Endothelial cell of umbilical vein (primary cell): ENCODE results near the gene SESTD1. TPM values are rescaled to one million over a fixed set of nuclear protein-coding genes. Genes with fewer than 3 reads are reported as not detected.
"Not testable (repeated sequence)": the region's sequence is repeated elsewhere in the genome, so short reads cannot be mapped to it uniquely, and the experiment has no call there.

Experiments used
- BruUV-seq: library from RNA; stranded (reverse); fragments of 400-500 nt; replicated peaks from 2 replicates; lab custom pipeline; 2021; lab: Mats Ljungman, UMichigan
- CTCF ChIA-PET: fragments of 300-600, 350-600 bp; sonication (Branson Sonifier 250); formaldehyde crosslinking; loops from one replicate; lab custom pipeline; 2021; ENCODE audit warnings: antibody characterized with exemption, inconsistent platforms; lab: Charles Lee
- POLR2A ChIA-PET: fragments of 300-600, 350-600 bp; sonication (Branson Sonifier 250); formaldehyde crosslinking; loops from one replicate; lab custom pipeline; 2021; ENCODE audit warnings: antibody characterized with exemption, inconsistent platforms; lab: Charles Lee
- DNase-seq: peaks from one replicate; pipeline ENCODE4 v3.0.0-alpha.2; 2011; ENCODE audit warnings: low read depth, low spot score
- FAIRE-seq: peaks from 2 replicates; lab custom pipeline; 2011; peaks lifted over from hg19 to GRCh38; lab: Jason Lieb, UNC
- H2AFZ ChIP-seq: 2 replicates; pipeline ENCODE4 v1.6.0; 2012; ENCODE audit warnings: low read depth, low read length, control low read depth, inconsistent platforms
- H3K27ac ChIP-seq: 2 replicates; pipeline ENCODE4 v1.5.1; 2011; ENCODE audit warnings: low read depth, mild to moderate bottlenecking, control low read depth, low read length, moderate library complexity; ENCODE audit not compliant: insufficient read depth
- H3K27me3 ChIP-seq, 2 experiments: 2 replicates each; pipeline versions ENCODE4 v1.6.0 to v1.6.1; 2011; ENCODE audit warnings: low read length in 2 of 2, mixed read lengths in 1 of 2; ENCODE audit not compliant: control insufficient read depth in 2 of 2, insufficient read depth in 2 of 2
- H3K36me3 ChIP-seq, 2 experiments: 2 replicates in 1 of 2; 3 replicates in 1 of 2; pipeline ENCODE4 v1.5.1; 2011; ENCODE audit warnings: low read length in 2 of 2, mild to moderate bottlenecking in 1 of 2, moderate library complexity in 1 of 2; ENCODE audit not compliant: control insufficient read depth in 2 of 2, insufficient read depth in 2 of 2; ENCODE audit errors: extremely low read depth in 1 of 2
- H3K4me1 ChIP-seq: 3 replicates; pipeline ENCODE4 v1.5.1; 2011; ENCODE audit warnings: mild to moderate bottlenecking, low read length; ENCODE audit not compliant: control insufficient read depth, insufficient read depth; ENCODE audit errors: extremely low read depth
- H3K4me2 ChIP-seq: 2 replicates; pipeline ENCODE4 v1.6.1; 2011; ENCODE audit warnings: low read length, control low read depth, mixed read lengths; ENCODE audit not compliant: insufficient read depth
- H3K4me3 ChIP-seq, 3 experiments: fragments of 200-600 bp in 1 of 3; sonication (generic), shearing (Covaris generic) in 1 of 3; replicated peaks in 1 of 3; 2 replicates each; pipeline ENCODE4 v1.5.1; 2011 to 2016; ENCODE audit warnings: control low read depth in 3 of 3, low read length in 3 of 3, mild to moderate bottlenecking in 2 of 3, inconsistent platforms in 1 of 3, low read depth in 1 of 3, moderate library complexity in 1 of 3; ENCODE audit not compliant: insufficient read depth in 1 of 3
- H3K79me2 ChIP-seq: 2 replicates; pipeline ENCODE4 v1.6.0; 2012; ENCODE audit warnings: low read length, inconsistent platforms; ENCODE audit not compliant: control insufficient read depth, insufficient read depth
- H3K9ac ChIP-seq: replicated peaks from 2 replicates; pipeline ENCODE3; 2011; ENCODE audit warnings: low read length, control low read depth; ENCODE audit not compliant: insufficient read depth; ENCODE audit errors: extremely low read depth
- H3K9me1 ChIP-seq: replicated peaks from 3 replicates; pipeline ENCODE4 v1.6.0; 2011; ENCODE audit warnings: mild to moderate bottlenecking, low read length; ENCODE audit not compliant: control insufficient read depth, insufficient read depth; ENCODE audit errors: extremely low read depth
- H3K9me3 ChIP-seq: replicated peaks from 2 replicates; pipeline ENCODE4 v1.5.1; 2012; ENCODE audit warnings: low read length, inconsistent platforms; ENCODE audit not compliant: control insufficient read depth, insufficient read depth
- H4K20me1 ChIP-seq: replicated peaks from 2 replicates; pipeline ENCODE3; 2011; ENCODE audit warnings: mild to moderate bottlenecking, low read length; ENCODE audit not compliant: control insufficient read depth, insufficient read depth; ENCODE audit errors: extremely low read depth
- CTCF ChIP-seq, 2 donors: IDR thresholded peaks; 1 replicate in 1 of 2; 2 replicates in 1 of 2; pipeline ENCODE4 v1.5.1; 2011; ENCODE audit warnings: low read length in 2 of 2, mild to moderate bottlenecking in 2 of 2, moderate library complexity in 2 of 2, control low read depth in 1 of 2, inconsistent platforms in 1 of 2, low read depth in 1 of 2; ENCODE audit not compliant: insufficient read depth in 1 of 2; ENCODE audit errors: extremely low read depth in 1 of 2
- EZH2 ChIP-seq: IDR thresholded peaks from 2 replicates; pipeline ENCODE4 v1.6.1; 2012; ENCODE audit warnings: borderline replicate concordance, low read depth, mild to moderate bottlenecking, moderate library complexity, low read length, inconsistent platforms; ENCODE audit not compliant: severe bottlenecking
- FOS ChIP-seq: IDR thresholded peaks from 2 replicates; pipeline ENCODE4 v1.6.1; 2011; ENCODE audit warnings: mild to moderate bottlenecking, low read length, moderate library complexity, borderline replicate concordance; ENCODE audit not compliant: insufficient read depth
- GATA2 ChIP-seq: IDR thresholded peaks from 2 replicates; pipeline ENCODE4 v1.7.0; 2011; ENCODE audit warnings: low read depth, mild to moderate bottlenecking, moderate library complexity, mixed read lengths, low read length; ENCODE audit not compliant: insufficient read length, insufficient read depth
- JUN ChIP-seq: IDR thresholded peaks from 2 replicates; pipeline ENCODE4 v1.6.1; 2011; ENCODE audit warnings: borderline replicate concordance, low read depth; ENCODE audit not compliant: insufficient read length, insufficient read depth
- MAX ChIP-seq: IDR thresholded peaks from 2 replicates; pipeline ENCODE4 v1.6.1; 2011; ENCODE audit not compliant: insufficient read depth, insufficient read length
- MYC ChIP-seq: IDR thresholded peaks from one replicate; pipeline ENCODE4 v1.6.1; 2011; ENCODE audit warnings: mild to moderate bottlenecking, low read depth, low read length
- POLR2A ChIP-seq: IDR thresholded peaks from 2 replicates; pipeline ENCODE4 v1.6.1; 2012; ENCODE audit warnings: low read depth, mild to moderate bottlenecking, control low read depth, low read length
- POLR2AphosphoS5 ChIP-seq: IDR thresholded peaks from 2 replicates; pipeline ENCODE4 v1.6.1; 2012; ENCODE audit warnings: low read depth, mild to moderate bottlenecking, control low read depth, low read length, moderate library complexity; ENCODE audit not compliant: insufficient read depth
- dilution Hi-C: fragments of 300-500 bp; cut with MboI; formaldehyde crosslinking; loops from one replicate; pipeline ENCODE4 v1.15.0; 2019; ENCODE audit warnings: low sequenced_read_pairs; ENCODE audit not compliant: extremely low pct_ligation_motif_present
- intact Hi-C: fragments of 100-400 bp; cut with micrococcal nuclease; formaldehyde crosslinking; loops from one replicate; pipeline ENCODE4 v1.10.0; 2022
- polyA plus RNA-seq, 4 experiments: library from polyadenylated mRNA; depleted of rRNA in 3 of 4; stranded (reverse) in 3 of 4; unstranded in 1 of 4; fragments of >200 nt; gene quantifications; 2 replicates each; pipeline versions ENCODE4 v1.2.1 to v1.2.3, GENCODE V29; 2011 to 2012; ENCODE audit warnings: missing spikeins in 1 of 4
- total RNA-seq: library from RNA; stranded (reverse); gene quantifications from 2 replicates; pipeline ENCODE4 v1.2.3, GENCODE V29; 2021

Gene SESTD1
- total and polyA plus RNA-seq, 2 donors (not counting 3 experiments of a cell fraction or from before 2014, with no cell fraction given): 9.8 to 72.4 TPM

- Histone ChIP-seq H3K79me2 (peaks cover 84% of the 10 kb centered on the region), H3K9me1 (no peaks in the 10 kb centered on the region), H3K4me2 (no peak overlapping the region), H3K27me3 (no peaks in the 10 kb centered on the region), H4K20me1 (peaks cover 2% of the 10 kb centered on the region), H3K4me1 (no peaks in the 10 kb centered on the region), H3K4me3 (no peak overlapping the region), H3K36me3 (no peaks in the 10 kb centered on the region), H3K9me3 (no peaks in the 10 kb centered on the region), H3K27ac (no peak overlapping the region), H2AFZ (no peak overlapping the region), H3K9ac (no peak overlapping the region)
- intact Hi-C loops: no loop called here
- DNase-seq (no peak), FAIRE-seq (no peak)
- ChIA-PET POLR2A (no interaction called here), CTCF (no interaction called here)
- BruUV-seq: no TSS peak
- TF ChIP-seq POLR2AphosphoS5 (no peak), POLR2A (no peak), FOS (no peak), MAX (no peak), GATA2 (no peak), EZH2 (no peak), CTCF (IDR thresholded peaks at IDR 0.05; ENCODE audit: extremely low read depth in 1 of 2, insufficient read depth in 1 of 2, low read depth in 1 of 2, low read length in 2 of 2) (no peak), JUN (no peak), MYC (no peak)
- dilution Hi-C loops: no loop called here
These were observed 53.3 kb downstream of the SESTD1 start for GRCh38 chr2:179211355-179211754.

- H4K20me1 ChIP-seq, H2AFZ ChIP-seq, H3K27ac ChIP-seq, H3K27me3 ChIP-seq, H3K9ac ChIP-seq, dilution Hi-C loops, H3K9me1 ChIP-seq, DNase-seq, H3K4me2 ChIP-seq, H3K4me3 ChIP-seq, POLR2A ChIA-PET, FAIRE-seq, H3K9me3 ChIP-seq, H3K36me3 ChIP-seq, intact Hi-C loops, H3K4me1 ChIP-seq, BruUV-seq: not testable (repeated sequence)
- CTCF ChIA-PET: interaction anchor here (3.4 kb wide), 1 partner anchor 11 kb away, joined by 14 read pairs; no protein-coding TSS in a partner anchor
- peaks cover 88% of the 10 kb centered on the region for H3K79me2 ChIP-seq
These were observed 56.4 kb downstream of the SESTD1 start for GRCh38 chr2:179208277-179208676.
